Stomach smooth muscle (tissue), 2 donors: ENCODE measurements around the gene ATP9B.

Experiments used
- H3K27ac ChIP-seq: one replicate; pipeline ENCODE4 v1.7.0; 2013; ENCODE audit warnings: mild to moderate bottlenecking, low read length, inconsistent platforms
- H3K27me3 ChIP-seq, 2 donors: one replicate each; pipeline ENCODE4 v1.7.0; 2013; ENCODE audit warnings: low read length in 2 of 2; ENCODE audit not compliant: insufficient read depth in 2 of 2, control insufficient read depth in 1 of 2
- H3K36me3 ChIP-seq, 2 donors: one replicate each; pipeline ENCODE4 v1.7.0; 2013; ENCODE audit warnings: low read length in 2 of 2; ENCODE audit not compliant: control insufficient read depth in 2 of 2, insufficient read depth in 2 of 2
- H3K4me1 ChIP-seq: one replicate; pipeline ENCODE4 v1.7.0; 2013; ENCODE audit warnings: low read length; ENCODE audit not compliant: control insufficient read depth, insufficient read depth
- H3K4me3 ChIP-seq, 2 donors: one replicate each; pipeline ENCODE4 v1.7.0; 2013; ENCODE audit warnings: low read length in 2 of 2
- H3K9ac ChIP-seq, 2 donors: one replicate each; pipeline ENCODE4 v1.7.0; 2013; ENCODE audit warnings: low read length in 2 of 2, mild to moderate bottlenecking in 1 of 2
- H3K9me3 ChIP-seq, 2 donors: one replicate each; pipeline ENCODE4 v1.7.0; 2013; ENCODE audit warnings: low read length in 2 of 2; ENCODE audit not compliant: control insufficient read depth in 2 of 2
- donor health status: healthy.
- donor health status: Pancreatic carcinoma.

Gene ATP9B

DNA sequence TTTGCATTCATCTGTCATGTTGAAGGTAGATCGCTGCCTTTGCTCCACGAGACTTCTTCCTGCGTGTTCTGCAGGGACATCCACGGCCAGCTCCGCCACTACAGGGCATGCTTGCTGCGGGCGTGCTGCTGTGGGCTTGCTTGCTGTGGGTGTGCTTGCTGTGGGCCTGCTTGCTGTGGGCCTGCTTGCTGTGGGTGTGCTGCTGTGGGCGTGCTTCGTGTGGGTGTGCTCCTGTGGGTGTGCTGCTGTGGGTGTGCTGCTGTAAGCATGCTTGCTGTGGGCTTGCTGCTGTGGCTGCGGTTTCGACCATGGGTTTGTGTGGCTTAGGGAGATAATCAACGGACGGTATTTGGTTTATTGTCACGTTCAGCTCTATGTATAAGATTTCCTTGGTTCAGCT, 165.2 kb downstream of the ATP9B start:
- no peak overlapping the region for H3K4me3 ChIP-seq
- no peak overlapping the region for H3K9ac ChIP-seq
- no peak overlapping the region for H3K27ac ChIP-seq
- H3K27me3 ChIP-seq = no peaks in the 10 kb centered on the region
- no peaks in the 10 kb centered on the region for H3K4me1 ChIP-seq
- H3K9me3 ChIP-seq = no peaks in the 10 kb centered on the region
- H3K36me3 ChIP-seq = peaks cover 0 to 4% of the 10 kb centered on the region in 2 donors

DNA sequence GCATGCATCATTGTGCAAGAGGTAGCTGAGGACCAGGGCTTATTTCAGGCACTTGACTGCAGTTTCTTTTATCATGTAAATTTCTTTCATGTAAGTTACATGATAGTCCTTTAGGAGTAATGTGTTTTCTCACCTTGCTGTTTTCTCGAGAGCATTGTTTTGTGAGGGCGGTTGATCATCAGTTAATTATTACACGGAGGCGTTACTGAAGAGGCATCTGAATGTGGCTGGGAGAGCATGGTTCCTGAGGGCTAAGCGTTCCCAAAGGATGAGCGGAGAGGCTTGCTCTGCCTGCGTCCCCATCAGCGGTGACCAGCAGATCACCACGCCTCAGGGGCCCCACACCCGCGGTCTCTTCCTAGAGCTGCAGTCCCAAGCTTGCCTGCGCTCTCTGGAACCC, 170.4 kb downstream of the ATP9B start:
- H3K4me3 ChIP-seq = no peak overlapping the region
- H3K9ac ChIP-seq = no peak overlapping the region
- H3K4me1 ChIP-seq = no peaks in the 10 kb centered on the region
- peaks cover 0 to 5% of the 10 kb centered on the region in 2 donors for H3K36me3 ChIP-seq
- H3K27ac ChIP-seq = no peak overlapping the region
- H3K9me3 ChIP-seq = no peaks in the 10 kb centered on the region
- H3K27me3 ChIP-seq = no peaks in the 10 kb centered on the region

DNA sequence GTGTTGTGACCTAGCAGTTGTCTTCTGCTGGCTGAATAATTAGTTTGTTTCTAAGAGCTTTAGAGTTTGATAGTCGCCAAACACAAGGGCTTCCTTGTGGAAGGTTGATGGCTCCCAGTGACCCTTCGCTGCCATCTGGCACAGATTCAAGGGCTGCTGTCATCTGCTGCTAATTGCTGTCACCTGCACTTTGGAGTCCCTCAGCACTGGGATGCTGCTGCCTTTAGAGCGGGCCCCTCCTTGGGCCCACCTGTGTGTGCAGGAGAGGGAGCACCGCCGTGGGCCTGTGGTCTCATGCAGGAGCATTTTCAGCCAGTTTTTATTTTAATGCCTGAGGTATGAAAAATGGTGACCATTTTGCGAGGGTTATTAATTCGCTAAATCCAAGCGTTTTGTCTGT, 172.6 kb downstream of the ATP9B start:
- H3K9me3 ChIP-seq = no peaks in the 10 kb centered on the region
- no peak overlapping the region for H3K9ac ChIP-seq
- H3K27me3 ChIP-seq = no peaks in the 10 kb centered on the region
- no peak overlapping the region for H3K4me3 ChIP-seq
- no peaks in the 10 kb centered on the region for H3K4me1 ChIP-seq
- peaks cover 0 to 5% of the 10 kb centered on the region in 2 donors for H3K36me3 ChIP-seq
- no peak overlapping the region for H3K27ac ChIP-seq

DNA sequence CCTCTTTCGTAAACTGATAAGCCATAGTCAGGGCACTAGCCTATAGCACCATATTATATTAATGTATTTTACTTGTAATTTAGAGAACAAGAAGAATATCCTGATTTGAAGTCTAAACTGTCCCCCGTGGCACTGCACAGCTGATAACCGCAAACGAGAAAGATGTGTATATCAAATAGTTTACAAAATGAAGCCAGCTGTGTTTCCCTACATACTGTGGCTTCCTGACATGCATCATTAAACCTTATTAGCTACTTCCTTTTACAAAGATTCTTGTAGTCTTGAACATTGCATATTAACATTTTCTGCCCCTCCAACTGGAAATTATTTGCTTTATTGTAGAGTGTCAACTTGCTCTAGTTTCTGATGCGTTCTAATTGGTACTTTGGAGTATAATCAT, 173.1 kb downstream of the ATP9B start:
- H3K9ac ChIP-seq = no peak overlapping the region
- H3K36me3 ChIP-seq = peaks cover 0 to 5% of the 10 kb centered on the region in 2 donors
- H3K27me3 ChIP-seq = no peaks in the 10 kb centered on the region
- H3K9me3 ChIP-seq = no peaks in the 10 kb centered on the region
- no peak overlapping the region for H3K27ac ChIP-seq
- H3K4me1 ChIP-seq = no peaks in the 10 kb centered on the region
- no peak overlapping the region for H3K4me3 ChIP-seq

DNA sequence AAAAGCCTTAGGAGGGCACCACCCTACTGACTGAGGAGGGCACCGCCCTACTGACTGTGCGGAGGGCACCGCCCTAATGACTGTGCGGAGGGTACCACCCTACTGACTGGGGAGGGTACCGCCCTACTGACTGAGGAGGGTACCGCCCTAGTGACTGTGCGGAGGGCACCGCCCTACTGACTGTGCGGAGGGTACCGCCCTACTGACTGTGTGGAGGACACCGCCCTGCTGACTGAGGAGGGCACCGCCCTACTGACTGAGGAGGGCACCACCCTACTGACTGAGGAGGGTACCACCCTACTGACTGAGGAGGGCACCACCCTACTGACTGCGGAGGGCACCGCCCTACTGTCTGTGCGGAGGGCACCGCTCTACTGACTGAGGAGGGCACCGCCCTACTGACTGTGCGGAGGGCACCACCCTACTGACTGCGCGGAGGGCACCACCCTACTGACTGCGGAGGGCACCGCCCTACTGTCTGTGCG, 176.4 kb downstream of the ATP9B start:
- Histone ChIP-seq H3K27me3 (no peaks in the 10 kb centered on the region), H3K27ac (no peak overlapping the region), H3K36me3 (no peaks in the 10 kb centered on the region), H3K9ac (no peak overlapping the region), H3K4me1 (no peaks in the 10 kb centered on the region), H3K9me3 (no peaks in the 10 kb centered on the region), H3K4me3 (no peak overlapping the region)

DNA sequence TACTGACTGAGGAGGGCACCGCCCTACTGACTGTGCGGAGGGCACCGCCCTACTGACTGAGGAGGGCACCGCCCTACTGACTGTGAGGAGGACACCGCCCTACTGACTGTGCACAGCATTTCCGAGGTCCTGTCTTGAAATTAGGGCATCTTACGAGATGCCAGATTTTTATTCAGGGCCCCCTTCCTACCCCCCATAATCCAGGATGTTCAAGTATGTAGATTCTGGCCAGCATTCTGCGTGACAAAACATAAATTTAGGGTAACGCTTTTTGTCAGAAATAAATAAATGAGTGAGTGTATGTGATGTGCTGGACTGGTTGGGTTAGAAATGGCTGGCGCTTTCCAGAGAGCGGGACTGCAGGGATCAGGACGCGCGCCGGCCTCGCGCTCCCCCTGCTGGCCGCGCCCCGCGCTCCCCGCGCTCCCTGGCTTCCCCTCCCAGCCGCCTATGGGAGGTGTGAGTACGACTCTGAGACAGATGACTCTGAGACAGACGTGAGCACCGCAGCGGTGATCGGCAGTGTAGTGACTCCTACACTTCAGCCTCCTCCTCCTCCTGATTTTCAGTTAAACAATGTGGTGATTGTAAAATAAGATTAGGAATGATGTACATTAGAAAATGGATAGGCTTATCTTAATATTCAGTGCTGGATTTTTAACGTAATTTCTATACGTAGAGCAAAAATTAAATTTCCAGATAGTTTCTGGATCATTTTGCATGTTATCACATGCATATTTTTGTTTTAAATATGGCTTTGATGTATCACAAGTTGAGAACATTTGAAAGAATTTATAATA, 177.3 kb downstream of the ATP9B start:
- H3K27me3 ChIP-seq = no peaks in the 10 kb centered on the region
- no peaks in the 10 kb centered on the region for H3K36me3 ChIP-seq
- peak overlapping the region in 1 of 2 donors; percentile 31 for H3K4me3 ChIP-seq
- no peak overlapping the region for H3K27ac ChIP-seq
- H3K9ac ChIP-seq = no peak overlapping the region
- no peaks in the 10 kb centered on the region for H3K4me1 ChIP-seq
- H3K9me3 ChIP-seq = no peaks in the 10 kb centered on the region

DNA sequence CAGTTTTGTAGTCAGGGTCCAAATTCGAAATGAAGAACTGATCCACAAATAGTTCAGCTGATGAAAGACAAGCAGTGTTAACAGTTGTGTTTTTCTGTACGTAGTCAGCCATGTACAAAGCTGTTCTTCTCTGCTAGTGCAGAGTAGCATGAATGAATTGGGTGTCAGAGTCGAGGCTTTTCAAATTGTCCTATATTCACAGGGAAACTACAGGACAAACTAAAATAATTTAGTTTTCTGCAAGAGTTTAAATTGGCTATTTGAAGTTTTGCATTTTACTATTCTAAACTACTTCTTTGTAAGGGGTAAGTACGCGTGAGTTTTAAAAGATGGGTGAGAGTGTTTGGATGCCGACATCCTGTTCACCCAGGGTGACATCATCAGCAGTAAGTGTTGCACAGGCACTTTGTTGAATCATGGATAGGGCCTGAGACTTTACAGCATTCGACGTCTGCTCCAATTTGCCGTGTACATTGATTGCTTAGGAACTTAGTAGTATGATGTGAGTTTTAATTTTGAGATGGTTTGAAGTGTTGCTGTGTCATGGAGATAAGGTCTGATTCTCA, 179.4 kb downstream of the ATP9B start:
- no peak overlapping the region for H3K27ac ChIP-seq
- peaks cover 3% of the 10 kb centered on the region for H3K4me1 ChIP-seq
- H3K4me3 ChIP-seq = no peak overlapping the region
- H3K27me3 ChIP-seq = no peaks in the 10 kb centered on the region
- H3K9ac ChIP-seq = no peak overlapping the region
- H3K36me3 ChIP-seq = peaks cover 0 to 2% of the 10 kb centered on the region in 2 donors
- no peaks in the 10 kb centered on the region for H3K9me3 ChIP-seq

DNA sequence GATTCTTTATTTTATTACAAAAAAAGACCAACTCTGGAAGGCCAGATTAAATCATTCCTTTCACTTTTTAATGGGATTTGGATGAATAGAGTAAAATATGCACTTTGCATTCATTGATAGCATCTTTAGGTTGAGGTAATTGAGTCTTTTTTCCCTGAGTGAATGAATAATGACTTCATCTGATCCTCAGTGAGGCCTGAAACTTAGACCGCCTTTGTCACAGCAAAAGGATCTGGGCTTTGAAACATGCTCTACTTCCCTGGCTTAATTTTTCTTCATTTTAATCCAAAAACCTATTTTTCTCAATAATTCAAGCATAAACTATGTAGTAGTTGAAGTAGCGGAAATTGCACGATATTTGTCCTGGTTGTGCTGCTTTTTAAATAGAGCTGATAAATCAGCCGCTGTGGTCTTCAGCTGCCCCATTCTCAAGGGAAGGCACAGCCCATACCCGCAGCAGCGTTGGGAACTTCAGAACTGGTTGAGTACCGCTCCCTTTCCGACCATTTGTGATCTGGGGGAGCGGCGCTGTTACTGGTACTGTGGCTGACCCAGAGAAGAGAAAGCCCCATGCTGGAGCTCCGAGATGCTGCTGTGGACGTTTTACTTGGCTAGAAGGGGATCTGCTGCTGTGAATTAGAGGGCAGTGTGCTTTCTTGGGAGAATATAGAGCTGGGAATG, 181.2 kb downstream of the ATP9B start:
- no peak overlapping the region for H3K27ac ChIP-seq
- peaks cover 3% of the 10 kb centered on the region for H3K4me1 ChIP-seq
- no peaks in the 10 kb centered on the region for H3K9me3 ChIP-seq
- H3K36me3 ChIP-seq = peaks cover 4 to 13% of the 10 kb centered on the region in 2 donors
- no peaks in the 10 kb centered on the region for H3K27me3 ChIP-seq
- no peak overlapping the region for H3K4me3 ChIP-seq
- no peak overlapping the region for H3K9ac ChIP-seq

DNA sequence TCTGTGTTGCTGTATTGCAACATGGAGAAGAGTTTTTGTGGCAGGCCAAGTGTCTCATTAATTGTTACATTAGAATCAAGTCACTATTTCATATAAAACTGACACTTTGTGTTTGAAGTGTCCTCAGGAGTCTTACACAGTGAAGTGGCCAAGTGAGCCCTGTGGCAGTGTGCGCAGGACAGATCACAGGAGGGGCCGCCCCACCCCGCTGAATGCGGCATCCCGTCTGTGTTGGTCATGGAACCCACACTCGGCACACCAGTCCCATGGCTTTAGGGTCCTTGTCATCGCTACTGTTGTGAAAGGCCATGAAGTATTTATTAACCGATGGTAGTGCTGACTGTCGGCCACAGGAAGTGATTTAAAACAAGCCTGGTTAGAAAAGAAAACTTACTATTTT, 181.8 kb downstream of the ATP9B start:
- H3K36me3 ChIP-seq = peaks cover 4 to 13% of the 10 kb centered on the region in 2 donors
- no peaks in the 10 kb centered on the region for H3K9me3 ChIP-seq
- H3K27me3 ChIP-seq = no peaks in the 10 kb centered on the region
- no peak overlapping the region for H3K4me3 ChIP-seq
- no peak overlapping the region for H3K9ac ChIP-seq
- H3K4me1 ChIP-seq = peaks cover 3% of the 10 kb centered on the region
- no peak overlapping the region for H3K27ac ChIP-seq

DNA sequence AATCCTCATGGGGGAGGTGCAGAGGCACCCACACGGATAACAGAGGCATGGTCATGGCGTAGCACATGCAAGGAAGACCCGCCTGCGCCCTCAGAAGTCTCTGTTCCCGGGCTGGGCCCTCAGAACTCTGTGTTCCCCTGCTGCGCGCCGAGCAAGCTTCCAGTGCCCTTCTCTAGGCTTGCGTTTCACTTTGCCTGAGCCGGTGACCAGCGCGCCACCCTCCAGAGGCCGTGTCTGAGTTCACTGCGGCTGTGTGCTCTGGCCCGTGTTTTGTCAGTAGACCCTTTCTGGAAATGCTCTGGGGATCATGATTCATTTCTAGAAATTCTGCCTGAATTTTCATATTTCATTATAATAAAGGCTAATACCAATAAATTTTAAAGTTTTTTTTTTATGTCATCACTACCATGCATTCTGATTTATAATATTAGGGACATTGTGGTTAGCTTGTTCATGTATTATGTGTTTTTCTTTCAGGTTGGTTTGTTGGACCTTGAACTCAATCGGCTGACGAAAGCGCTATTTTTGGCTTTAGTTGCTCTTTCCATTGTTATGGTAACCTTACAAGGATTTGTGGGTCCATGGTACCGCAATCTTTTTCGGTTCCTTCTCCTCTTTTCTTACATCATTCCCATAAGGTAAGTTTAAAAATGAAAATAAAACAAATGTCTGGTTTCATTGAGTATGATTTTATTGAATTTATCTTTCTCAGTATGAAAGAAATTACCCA, 183.9 kb downstream of the ATP9B start:
- no peak overlapping the region for H3K9ac ChIP-seq
- H3K27me3 ChIP-seq = no peaks in the 10 kb centered on the region
- H3K9me3 ChIP-seq = no peaks in the 10 kb centered on the region
- H3K4me1 ChIP-seq = peaks cover 8% of the 10 kb centered on the region
- H3K36me3 ChIP-seq = peaks cover 7 to 13% of the 10 kb centered on the region in 2 donors
- H3K27ac ChIP-seq = no peak overlapping the region
- H3K4me3 ChIP-seq = no peak overlapping the region
